NCI-H748 (cell line): Measurements from ENCODE around the gene SYNPO.

Source experiments
- DNase-seq: peaks from one replicate; lab custom pipeline; 2025; ENCODE audit not compliant: unreplicated experiment; lab: John Stamatoyannopoulos, UW

The SYNPO gene

GRCh38 chr5:150689120-150689519 is 48.7 kb downstream of the SYNPO start:
- no peak for DNase-seq

GRCh38 chr5:150690760-150691159 is 50.3 kb downstream of the SYNPO start:
- DNase-seq: no peak

GRCh38 chr5:150692276-150692675 is 51.8 kb downstream of the SYNPO start:
- DNase-seq: no peak

- no peak for DNase-seq
These were observed 54.2 kb downstream of the SYNPO start for GRCh38 chr5:150694612-150695011.

GRCh38 chr5:150700246-150700593 is 59.8 kb downstream of the SYNPO start:
- peak; percentile 46 for DNase-seq

- DNase-seq: peak; percentile 94
These were observed 60.3 kb downstream of the SYNPO start, which contains the start of gene RBM22 for GRCh38 chr5:150700594-150701377. Gene RBM22, minus strand, starts transcription at chr5:150701062. Its CDS starts 77 bp downstream, at chr5:150700985.

GRCh38 chr5:150703762-150704161 is 63.3 kb downstream of the SYNPO start:
- DNase-seq: no peak

GRCh38 chr5:150706776-150707390 is 66.4 kb downstream of the SYNPO start:
- no peak for DNase-seq
